ENCODE data around the gene XRCC2.

GRCh38 chr7:152674860-152675758, 832 bp downstream of the XRCC2 start:
- TF ChIP-seq CTCF (IDR thresholded peaks at IDR 0.05 in 4 of 5, conservative IDR thresholded peaks at IDR 0.05 in 1 of 5) (no peak), POLR2A (IDR thresholded peaks at IDR 0.05) (no peak)
